HG03457 (cell line): ENCODE measurements around the gene TSPAN18.

Source experiments
- ATAC-seq: cut with Tn5 transposase; IDR thresholded peaks from one replicate; pipeline ENCODE4 v1.9.1; 2021; ENCODE audit warnings: moderate number of reproducible peaks; ENCODE audit not compliant: unreplicated experiment

The TSPAN18 gene

DNA sequence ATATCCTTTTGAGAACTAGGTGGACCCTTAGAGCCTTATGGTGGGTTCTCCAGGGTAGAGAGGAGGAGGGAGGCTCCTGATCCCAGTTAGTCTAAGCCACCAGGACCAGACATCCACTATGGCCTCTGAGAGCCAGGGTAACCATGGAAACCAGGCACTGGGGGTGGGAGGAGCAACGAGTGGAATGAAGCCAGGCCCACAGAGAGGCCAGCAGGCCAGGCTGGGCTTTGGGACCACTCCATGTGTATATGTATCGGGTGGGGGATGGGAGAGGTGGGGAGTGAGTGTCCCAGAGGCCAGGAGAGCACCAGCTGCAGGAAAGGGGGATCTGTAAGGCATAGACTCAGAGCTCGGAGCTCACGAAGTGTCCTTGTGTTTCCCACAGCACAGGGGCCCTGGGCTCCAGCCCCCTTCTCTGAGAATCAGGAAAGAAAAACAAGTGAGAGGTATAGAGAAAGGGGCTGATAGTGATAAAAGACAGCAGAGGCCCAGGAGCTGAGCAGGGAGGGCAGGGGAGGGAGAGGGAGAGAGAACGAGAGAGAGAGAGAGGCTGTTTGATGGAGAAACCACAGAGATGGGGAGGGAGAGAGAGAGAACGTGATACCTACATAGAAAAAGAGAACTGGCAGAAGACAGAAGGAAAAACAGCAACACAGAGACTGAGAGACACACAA lies 15.5 kb upstream of the TSPAN18 start:
- ATAC-seq: no peak

DNA sequence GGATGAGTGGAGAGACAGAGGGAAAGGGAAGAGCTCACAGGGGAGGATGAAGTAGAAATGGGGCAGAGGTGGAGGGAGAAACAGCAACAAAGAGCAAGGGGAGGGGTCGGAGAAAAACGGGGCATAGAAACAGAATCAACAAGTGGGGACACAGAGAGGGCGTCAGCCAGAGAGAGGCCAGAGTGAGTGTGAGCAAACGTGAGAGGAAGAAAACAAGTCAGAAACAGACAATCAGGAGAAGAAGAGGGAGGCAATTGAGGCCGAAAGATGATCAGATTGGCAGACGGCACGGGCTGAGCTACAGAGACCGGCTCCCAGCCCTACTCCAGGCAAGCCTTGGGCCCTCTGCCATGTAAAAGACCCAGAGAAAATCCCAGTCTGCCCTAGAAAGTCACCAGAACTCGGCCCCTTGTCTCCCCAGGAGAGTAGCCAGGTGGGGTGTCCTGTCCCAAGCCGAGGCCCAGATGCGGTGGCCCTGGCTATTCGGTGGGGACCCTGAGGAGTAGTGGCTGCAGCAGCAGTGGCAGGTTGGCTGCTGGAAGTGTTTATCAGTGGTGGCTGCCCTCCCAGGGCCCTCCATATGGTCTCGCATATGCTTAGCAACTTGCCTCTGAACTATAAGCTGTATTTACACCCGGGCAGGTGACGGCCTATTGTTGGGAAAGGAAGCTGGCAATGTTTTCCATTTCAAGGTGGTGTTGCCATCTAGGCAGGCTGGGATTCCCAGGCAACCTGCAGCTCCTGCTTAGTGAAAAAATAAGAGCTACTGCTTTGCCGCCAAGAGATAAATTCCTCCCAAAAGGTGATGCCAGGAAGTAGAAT lies 14.8 kb upstream of the TSPAN18 start:
- no peak for ATAC-seq

DNA sequence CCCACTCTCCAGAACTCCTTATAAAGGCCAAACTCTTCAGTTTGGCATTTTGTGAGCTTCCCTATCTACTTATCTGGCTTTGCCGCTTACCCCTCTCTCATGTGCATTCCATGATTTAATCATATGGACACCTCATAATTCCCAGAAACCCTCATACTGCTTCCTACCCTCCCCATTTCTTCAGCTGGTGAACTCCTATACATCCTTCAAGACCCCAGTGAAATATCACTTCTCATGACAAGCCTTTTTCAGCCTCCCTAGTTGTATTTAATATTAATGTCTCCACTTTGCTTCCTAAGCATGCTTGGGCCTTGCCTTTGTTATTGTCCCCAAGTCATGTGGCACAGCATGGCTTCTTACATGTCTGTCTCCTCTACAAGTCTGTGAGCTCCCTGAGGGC lies 13.7 kb upstream of the TSPAN18 start:
- ATAC-seq: no peak

DNA sequence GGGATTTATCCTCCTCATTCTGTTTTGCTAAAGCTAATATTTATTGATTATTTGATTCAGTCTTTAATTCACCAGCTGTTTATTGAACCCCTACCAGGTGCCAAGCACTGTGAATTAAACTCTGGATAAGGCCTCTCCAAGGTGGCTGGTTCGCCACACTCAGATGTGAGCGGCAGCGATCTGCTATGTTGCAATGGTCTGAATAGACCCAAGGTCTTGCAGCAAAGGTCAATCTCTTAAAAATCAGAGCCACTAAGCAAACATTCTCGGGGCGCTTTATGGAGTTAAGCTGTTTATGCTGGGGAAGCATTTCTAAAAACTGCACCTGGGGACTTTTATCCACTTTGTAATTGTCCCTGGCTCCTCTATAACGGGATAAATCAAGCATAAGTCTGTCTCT lies 10.5 kb upstream of the TSPAN18 start:
- no peak for ATAC-seq

DNA sequence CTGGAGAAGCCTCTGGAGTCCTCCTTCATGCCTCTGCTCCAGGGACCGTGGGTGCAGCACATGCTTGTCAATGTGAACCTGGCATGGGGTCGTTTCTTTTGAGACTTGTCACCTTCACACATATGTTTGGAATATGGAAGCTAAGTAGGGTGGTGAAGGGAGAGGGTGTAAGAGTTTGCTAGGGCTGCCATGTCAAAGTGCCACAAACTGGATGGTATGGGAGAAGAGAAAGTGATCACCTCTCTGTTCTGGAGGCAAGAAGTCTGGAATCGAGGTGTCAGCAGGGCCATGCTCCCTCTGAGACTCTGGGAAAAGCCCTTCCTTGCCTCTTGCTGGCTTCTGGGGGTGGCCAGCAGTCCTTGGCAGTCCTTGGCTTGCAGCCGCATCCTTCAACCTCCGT lies 8.7 kb upstream of the TSPAN18 start:
- no peak for ATAC-seq

DNA sequence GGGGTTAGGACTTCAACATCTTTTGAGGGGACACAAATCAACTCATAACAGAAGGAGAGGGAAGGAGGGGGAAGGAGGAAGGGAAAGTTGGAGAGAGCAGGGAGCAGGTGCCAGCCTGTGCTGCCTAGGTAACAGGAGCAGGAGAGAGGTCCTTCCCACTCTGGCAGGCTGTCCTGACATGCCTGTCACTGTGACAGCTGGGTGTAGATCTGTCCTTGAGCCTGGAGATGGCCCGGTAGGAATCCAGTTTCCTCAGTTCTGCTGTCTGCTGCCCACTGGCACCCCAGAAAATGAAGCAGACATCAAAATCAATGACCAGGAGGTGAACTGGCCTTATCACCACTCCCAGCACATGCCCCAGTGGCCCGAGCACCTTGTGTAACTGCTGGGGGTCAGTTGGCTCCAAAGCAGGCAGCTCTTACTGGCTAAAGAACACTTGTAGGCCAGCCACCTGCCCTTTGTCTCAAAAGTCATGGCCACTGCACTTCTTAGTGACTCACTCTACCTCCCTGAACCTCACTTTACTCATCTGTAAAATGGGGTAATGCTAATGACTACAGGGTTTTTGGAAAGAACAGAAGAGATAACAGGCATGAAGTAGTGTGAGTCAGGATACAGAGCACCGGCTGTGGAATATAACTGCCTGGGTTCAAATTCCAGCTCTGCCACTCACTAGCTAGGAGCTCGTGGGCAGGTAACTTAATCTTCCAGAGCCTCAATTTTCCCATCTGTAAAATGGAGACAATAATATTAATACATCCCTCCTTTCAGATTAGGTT lies 8.0 kb upstream of the TSPAN18 start:
- no peak for ATAC-seq

DNA sequence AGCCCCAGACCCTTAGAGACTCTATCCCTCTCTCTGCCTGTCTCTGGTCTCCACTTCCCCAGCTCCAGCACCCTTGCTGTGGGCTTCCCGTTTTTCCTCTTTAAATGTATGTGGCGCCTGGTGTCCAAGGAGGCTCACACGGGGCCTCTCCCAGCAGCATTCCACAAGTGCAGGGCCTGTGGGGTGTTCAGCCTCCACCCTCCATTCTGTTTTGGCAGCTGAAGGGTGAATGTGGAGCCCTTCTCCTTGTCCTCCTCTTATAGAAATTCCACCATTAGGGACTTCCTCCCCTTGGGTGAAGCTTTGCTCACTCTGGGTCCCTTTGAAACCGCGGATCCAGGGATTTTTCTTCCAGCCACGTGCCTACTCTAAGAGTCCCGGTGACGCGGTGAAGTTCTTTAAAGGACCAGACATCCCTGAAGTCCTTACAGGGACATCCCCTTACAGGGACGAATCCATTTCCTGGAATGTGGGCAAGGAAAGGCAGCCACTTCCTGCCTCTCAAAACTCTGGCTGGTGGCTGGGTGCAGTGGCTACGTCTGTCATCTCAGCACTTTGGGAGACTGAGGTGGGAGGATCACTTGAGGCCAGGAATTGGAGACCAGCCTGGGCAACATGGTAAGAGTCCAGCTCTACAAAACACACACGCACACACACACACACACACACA lies 1.6 kb upstream of the TSPAN18 start:
- no peak for ATAC-seq

DNA sequence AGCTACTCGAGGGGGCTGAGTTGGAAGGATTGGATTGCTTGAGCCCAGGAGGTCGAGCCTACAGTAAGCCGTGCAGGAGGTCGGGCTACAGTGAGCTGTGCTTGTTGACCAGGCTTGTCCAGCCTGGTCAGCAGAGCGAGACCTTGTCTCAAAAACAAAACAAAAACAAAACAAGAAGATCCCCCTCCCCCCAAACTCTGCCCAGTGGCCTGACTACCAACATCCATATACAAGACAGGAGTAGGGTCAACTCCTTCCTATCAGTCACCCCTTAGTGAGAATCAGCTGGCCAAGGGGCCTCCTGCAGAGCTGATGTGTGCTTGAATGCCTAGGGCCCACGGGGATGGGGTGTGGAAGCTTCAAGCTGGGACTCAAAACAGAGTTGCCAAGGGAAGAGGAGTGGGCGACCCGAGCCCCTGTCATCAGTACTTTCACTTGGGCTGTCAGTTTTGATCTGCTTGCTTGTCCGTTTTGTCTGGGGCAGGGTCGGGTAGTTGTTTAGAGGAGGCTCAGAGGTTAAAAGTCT lies 942 bp upstream of the TSPAN18 start:
- no peak for ATAC-seq

DNA sequence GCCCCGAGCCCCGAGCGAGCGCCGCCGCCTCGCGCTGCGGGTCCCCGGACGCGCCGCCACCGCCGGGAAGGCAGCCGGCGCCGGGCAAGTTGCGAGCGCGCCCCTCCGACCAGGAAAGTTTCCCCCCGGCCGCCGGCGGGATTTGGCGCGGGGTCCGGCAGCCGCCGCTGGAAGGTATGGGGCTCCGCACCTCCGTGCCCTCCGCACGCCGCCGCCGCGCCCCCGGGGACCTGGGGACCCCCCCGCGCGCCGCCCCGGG lies 281 bp downstream of the TSPAN18 start:
- ATAC-seq: no peak

DNA sequence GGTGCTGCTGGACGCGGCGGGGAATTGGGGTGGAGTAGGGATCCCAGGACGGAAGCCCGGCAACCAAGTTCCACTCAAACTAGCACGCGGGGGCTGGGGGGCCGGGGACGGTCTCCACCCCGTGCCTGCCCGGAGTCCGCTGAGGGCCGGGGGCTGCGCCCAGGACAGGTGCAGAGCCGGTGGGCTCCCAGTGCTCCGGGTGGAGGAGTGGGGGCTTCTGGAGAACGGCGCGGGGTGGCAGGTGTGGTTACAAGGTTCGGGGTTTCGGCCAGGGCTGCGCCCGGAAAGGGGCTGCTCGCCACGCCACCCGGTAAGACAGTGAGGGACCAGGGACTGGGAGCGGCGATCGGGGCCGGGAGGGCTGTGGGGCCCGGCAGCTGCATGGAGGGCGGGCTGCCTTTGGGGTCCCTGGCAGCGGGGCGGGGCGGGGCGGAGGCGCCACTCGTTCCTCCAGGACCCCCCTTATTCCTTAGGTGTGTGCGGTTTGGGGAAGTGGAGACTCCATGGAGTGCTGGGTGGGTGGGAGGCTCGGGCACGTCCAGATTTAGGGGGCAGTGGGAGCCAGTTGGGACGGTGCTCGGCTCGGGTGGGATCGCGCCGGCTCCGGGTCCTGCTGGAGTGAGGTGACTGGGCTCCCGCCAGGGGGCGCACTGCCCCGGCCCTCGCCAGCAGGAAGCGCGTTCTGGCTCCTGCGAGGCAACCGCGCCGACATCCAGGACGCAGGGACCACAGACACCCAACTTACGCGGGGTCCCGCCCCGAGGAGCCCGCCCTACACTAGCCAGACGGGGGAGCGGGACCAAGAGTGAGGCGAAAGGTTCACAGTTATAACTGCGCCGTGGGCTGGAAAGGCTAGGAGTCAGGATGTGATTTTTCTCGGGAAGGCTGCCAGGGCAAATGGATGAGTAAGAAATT lies 868 bp downstream of the TSPAN18 start:
- ATAC-seq: no peak

DNA sequence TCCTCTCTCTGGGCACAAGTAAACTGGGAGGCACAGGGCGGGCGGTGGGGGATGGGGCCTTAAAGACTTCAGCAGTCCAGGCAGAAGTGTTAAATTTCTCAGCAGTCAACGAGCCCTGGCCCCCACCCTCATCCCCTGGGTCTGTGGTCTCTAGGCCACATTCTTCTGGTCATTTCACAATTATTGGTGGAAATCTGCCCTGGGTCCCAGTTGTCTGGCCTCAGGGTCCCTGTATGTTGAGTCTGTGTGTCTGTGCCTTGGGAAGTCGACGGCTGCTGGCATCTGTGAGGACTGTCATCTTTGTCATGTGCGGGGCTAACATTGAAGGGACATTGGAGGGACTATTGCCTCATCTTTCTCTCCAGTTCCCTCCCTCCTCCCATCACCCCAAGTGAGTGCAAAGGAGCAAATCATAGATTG lies 1.7 kb downstream of the TSPAN18 start:
- ATAC-seq: no peak

DNA sequence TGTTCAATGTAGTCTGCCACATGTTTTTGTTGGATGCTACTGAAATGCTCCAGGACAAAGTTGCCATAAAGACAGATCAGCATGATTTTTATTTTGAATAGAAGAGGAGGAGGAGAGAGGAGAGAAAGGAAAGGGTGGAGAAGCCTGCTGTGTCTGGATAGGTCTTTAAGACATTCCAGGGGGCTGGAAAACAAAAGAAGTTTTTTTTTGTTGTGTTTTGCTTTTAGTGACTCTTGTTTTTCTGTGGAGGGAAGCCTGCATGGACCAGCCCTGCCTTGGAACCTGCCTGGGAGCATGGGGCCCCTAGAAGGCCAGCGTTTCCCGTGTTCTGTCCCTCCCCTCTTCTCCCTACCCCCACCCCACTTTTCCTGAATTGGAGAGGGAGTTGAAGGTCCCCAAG lies 2.3 kb downstream of the TSPAN18 start:
- no peak for ATAC-seq

DNA sequence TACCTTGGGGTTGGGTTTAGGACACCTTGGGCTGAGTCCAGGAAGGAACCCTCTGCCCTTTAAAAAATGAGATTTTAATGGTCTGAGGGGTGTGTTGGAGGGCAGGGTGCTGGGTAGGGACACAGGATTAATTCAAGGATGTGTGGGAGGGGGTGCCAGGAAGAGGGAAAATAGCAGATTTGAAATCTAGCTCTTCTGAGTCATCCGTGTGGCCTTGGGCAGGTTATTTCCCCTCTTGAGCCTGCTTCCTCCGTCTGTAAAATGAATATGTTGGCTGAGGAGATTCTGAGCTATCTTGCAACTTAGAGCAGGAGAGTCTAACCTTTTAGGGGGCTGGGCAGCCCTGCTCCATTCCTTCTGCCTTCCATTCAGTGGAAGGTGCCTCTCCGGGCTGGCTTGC lies 3.0 kb downstream of the TSPAN18 start:
- no peak for ATAC-seq

DNA sequence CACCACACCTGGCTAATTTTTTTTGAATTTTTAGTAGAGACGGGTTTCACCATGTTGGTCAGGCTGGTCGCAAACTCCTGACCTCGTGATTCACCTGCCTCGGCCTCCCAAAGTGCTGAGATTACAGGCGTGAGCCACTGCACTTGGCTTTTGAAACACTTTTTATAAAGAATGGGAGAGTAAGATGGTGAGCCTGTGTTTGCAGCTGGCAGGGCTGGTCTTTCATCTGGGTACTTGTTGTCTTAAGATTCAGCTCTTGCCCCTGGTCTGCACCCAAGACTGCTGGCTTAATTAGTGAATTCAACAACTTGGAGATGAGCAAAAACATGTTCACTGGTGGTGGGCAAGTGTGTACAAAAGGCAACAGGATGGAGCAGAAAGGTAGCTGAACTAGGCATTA lies 4.0 kb downstream of the TSPAN18 start:
- ATAC-seq: no peak

DNA sequence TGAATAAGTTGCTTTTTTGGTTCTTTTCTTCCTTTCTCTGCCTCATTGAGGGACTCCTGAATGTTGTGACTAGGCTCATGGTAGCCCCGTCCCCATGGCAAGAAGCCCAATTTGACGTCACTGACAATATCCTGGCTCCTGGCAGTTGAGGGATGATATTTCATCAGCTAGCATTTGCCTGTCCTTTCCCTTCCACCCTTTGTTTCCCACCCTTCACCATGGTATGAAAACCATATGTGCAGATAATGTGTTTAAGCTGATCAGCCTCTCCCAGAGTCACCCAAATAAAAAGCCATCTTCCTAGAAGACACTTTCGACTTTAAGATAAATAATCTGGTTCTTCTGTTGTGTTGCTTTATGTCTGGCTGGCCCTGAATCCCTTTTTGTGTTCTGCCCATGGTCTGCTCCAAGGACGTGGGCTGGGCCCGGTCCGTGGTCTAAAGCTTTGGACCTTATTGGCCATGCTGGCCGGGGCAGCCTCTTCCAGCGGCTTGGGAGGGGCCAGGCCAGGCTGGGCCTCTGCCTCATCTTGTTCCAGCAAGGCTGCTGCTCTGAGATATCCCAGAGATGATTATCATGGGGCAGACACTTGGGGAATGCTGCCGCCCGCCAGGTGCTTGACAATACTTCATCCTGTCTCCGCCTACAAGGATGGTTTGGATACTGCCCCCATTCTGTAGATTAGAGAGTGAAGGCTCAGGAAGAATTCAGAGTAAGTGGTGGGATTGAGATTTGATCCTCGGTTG lies 5.1 kb downstream of the TSPAN18 start:
- ATAC-seq: no peak

DNA sequence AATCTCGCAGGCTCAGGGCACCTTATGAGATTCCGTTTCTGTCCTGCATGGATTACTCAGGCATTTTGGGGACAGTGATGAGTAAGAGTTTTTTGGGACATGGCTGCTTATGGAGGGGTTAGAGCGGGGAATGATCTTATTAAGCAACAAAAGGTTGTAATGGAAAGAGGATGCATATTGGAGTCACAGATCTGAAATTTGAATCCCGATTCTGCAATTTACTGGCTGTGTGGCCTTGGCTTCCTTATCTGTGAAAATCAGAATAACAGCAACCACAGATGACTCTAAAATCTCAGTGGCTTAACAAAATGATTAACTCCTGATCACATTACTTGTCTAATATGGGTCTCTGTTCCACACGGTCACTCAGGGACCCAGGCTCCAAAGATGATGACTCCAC lies 5.8 kb downstream of the TSPAN18 start:
- ATAC-seq: no peak

DNA sequence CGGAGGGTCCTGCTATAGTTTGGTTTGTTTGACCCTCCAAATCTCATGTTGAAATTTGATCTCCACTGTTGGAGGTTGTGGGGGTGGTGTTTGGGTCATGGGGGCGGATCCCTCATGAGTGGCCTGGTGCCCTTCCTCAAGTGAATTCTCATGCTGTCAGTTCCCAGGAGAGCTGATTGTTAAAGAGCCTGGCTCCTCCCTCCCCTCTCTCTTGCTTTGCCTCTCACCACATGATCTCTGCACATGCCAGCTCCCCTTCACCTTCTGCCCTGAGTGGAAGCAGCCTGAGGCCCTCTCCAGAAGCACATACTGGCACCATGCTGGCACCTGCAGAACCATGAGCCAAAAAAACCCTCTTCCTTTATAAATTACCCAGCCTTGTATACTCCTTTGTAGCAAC lies 7.1 kb downstream of the TSPAN18 start:
- no peak for ATAC-seq

DNA sequence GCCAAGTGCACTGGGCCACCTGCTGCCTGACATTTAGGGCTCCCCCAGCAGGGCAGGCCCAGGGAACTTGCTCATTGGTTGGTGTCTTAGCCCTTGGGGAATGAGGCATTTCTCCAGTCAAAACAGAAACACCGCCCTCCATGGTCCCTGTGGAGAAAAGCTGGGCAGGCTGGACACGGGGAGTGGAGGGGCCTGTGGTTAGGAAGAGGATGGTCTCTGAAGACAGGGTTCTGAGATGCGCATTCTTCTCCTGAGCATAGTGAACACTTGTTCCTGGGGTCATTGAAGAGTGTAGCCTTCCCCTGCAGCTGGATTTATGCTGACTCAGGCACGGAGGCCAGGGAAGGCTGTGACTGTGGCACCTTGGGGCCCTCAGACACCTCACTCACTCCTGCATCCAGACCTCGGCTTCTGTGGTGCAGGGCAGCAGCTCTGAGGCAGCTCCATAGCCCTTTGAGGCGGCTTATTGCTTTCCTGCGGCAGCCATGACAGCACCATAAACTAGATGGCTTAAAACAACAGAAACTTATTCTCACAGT lies 8.2 kb downstream of the TSPAN18 start:
- no peak for ATAC-seq

DNA sequence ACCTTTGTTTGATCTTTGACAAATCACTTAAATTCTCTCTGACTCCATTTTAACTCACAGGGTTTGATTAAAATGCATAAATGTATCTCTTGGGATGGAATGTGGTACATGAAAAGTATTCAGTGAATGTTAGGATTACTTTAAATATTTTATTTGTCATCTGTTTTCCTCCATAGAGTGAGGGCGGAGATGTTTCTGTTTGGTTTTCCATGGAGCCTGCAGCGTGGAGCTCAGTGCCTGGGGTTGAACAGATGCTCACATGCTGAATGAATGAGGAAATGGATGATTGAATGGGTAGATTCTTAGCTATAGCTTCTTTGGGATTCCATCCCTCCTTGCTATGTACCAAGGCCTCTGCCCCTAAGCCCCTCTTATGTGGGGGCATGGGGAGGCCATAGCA lies 10.0 kb downstream of the TSPAN18 start:
- no peak for ATAC-seq
